Measurements from ENCODE around the gene PHACTR1. TPM values are rescaled to one million over a fixed set of nuclear protein-coding genes. Genes with fewer than 3 reads are reported as not detected.

The PHACTR1 gene
- total and polyA plus RNA-seq, 2 donors (not counting 1 experiment from before 2014, with no cell fraction given), result 0.60 to 1.2 TPM

DNA sequence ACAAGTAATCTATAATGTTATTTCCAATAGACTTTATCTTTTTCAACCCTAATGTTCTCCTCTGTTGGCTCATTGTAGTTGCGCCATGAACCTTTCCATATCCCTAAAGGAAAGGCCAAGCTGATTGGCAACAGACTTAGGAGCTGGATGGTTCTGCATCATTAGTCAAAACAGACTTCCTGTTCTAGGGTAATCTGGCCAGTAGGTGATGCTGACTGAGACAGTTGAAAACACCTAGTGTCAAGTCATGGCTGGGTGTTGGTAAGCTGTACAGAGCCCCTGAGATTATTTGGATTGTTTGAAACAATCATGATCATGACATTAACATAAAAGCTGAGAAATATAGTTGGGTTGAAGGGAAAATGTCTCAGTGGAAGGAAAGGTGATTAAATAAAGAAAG, 231.4 kb downstream of the PHACTR1 start:
- TF ChIP-seq EZH2 (IDR thresholded peaks at IDR 0.05; ENCODE audit: low read length, missing control alignments) (no peak), CTCF (conservative IDR thresholded peaks at IDR 0.05 in 1 of 2, IDR thresholded peaks at IDR 0.05 in 1 of 2; ENCODE audit: low read depth in 1 of 2, low read length in 2 of 2) (no peak)
- no peak overlapping the region for H3K9ac ChIP-seq (ENCODE audit: insufficient read depth, low read length)

DNA sequence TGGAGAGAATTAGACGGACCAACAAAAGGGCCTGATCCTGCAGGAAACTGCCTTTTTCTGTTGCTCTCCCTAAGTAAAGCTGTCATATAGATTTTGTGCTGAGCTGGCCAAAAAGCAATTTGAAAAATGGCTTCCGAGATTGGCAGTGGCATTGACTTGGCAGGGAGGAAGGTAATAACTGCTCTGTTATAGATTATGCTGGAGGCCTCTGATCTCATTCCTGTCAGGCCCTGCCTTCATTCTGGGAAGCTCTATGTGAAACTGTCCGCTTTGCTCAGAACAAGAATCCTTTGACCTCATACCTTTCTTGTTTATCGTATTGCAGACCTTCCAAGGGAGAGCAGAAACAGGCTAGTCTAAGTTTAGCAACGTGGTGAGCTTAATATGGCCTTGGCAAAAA, 234.4 kb downstream of the PHACTR1 start:
- Histone ChIP-seq H3K4me1 (ENCODE audit: control insufficient read depth, extremely low read depth, insufficient read depth, low read length) (no peaks in the 10 kb centered on the region), H3K4me2 (ENCODE audit: extremely low read depth, insufficient read depth, low read length) (no peak overlapping the region), H2AFZ (ENCODE audit: low read length) (no peak overlapping the region), H3K27me3 (ENCODE audit: control insufficient read depth, insufficient read depth, low read length) (no peaks in the 10 kb centered on the region), H3K27ac (ENCODE audit: insufficient read depth, low read length) (no peak overlapping the region), H3K9me3 (ENCODE audit: control insufficient read depth, insufficient read depth, low read depth, low read length) (no peaks in the 10 kb centered on the region), H3K36me3 (ENCODE audit: control insufficient read depth, insufficient read depth, low read length) (no peaks in the 10 kb centered on the region), H3K79me2 (ENCODE audit: control insufficient read depth, insufficient read depth, low read length) (no peaks in the 10 kb centered on the region), H4K20me1 (ENCODE audit: control insufficient read depth, extremely low read depth, insufficient read depth, low read length) (no peaks in the 10 kb centered on the region), H3K9ac (ENCODE audit: insufficient read depth, low read length) (no peak overlapping the region), H3K4me3 (replicated peaks in 1 of 4; ENCODE audit: control extremely low read depth in 1 of 4, insufficient read depth in 1 of 4, low read depth in 3 of 4, low read length in 4 of 4) (no peak overlapping the region)
- no peak for DNase-seq (ENCODE audit: low read depth in 2 of 2)
- TF ChIP-seq EZH2 (IDR thresholded peaks at IDR 0.05; ENCODE audit: low read length, missing control alignments), result no peak

More for the DNA sequence above, 231.4 kb downstream of the PHACTR1 start:
- H2AFZ ChIP-seq (ENCODE audit: low read length), result no peak overlapping the region
- DNase-seq (ENCODE audit: low read depth in 2 of 2), result no peak
- no peaks in the 10 kb centered on the region for H3K36me3 ChIP-seq (ENCODE audit: control insufficient read depth, insufficient read depth, low read length)
- no peaks in the 10 kb centered on the region for H4K20me1 ChIP-seq (ENCODE audit: control insufficient read depth, extremely low read depth, insufficient read depth, low read length)
- H3K4me3 ChIP-seq (replicated peaks in 1 of 4; ENCODE audit: control extremely low read depth in 1 of 4, insufficient read depth in 1 of 4, low read depth in 3 of 4, low read length in 4 of 4), result no peak overlapping the region
- H3K4me1 ChIP-seq (ENCODE audit: control insufficient read depth, extremely low read depth, insufficient read depth, low read length), result no peaks in the 10 kb centered on the region
- H3K27ac ChIP-seq (ENCODE audit: insufficient read depth, low read length), result no peak overlapping the region
- H3K4me2 ChIP-seq (ENCODE audit: extremely low read depth, insufficient read depth, low read length), result no peak overlapping the region
- no peaks in the 10 kb centered on the region for H3K79me2 ChIP-seq (ENCODE audit: control insufficient read depth, insufficient read depth, low read length)
- H3K9me3 ChIP-seq (ENCODE audit: control insufficient read depth, insufficient read depth, low read depth, low read length), result no peaks in the 10 kb centered on the region
- H3K27me3 ChIP-seq (ENCODE audit: control insufficient read depth, insufficient read depth, low read length), result no peaks in the 10 kb centered on the region

- H3K4me3 ChIP-seq (replicated peaks in 1 of 4; ENCODE audit: control extremely low read depth in 1 of 4, insufficient read depth in 1 of 4, low read depth in 3 of 4, low read length in 4 of 4), result no peak overlapping the region
- no peak overlapping the region for H3K9ac ChIP-seq (ENCODE audit: insufficient read depth, low read length)
- no peak for TF ChIP-seq EZH2 (IDR thresholded peaks at IDR 0.05; ENCODE audit: low read length, missing control alignments)
- no peak for TF ChIP-seq CTCF (conservative IDR thresholded peaks at IDR 0.05 in 1 of 2, IDR thresholded peaks at IDR 0.05 in 1 of 2; ENCODE audit: low read depth in 1 of 2, low read length in 2 of 2)
- H2AFZ ChIP-seq (ENCODE audit: low read length), result no peak overlapping the region
- no peaks in the 10 kb centered on the region for H3K27me3 ChIP-seq (ENCODE audit: control insufficient read depth, insufficient read depth, low read length)
- no peaks in the 10 kb centered on the region for H3K79me2 ChIP-seq (ENCODE audit: control insufficient read depth, insufficient read depth, low read length)
- no peaks in the 10 kb centered on the region for H3K4me1 ChIP-seq (ENCODE audit: control insufficient read depth, extremely low read depth, insufficient read depth, low read length)
- H3K9me3 ChIP-seq (ENCODE audit: control insufficient read depth, insufficient read depth, low read depth, low read length), result no peaks in the 10 kb centered on the region
- no peak overlapping the region for H3K4me2 ChIP-seq (ENCODE audit: extremely low read depth, insufficient read depth, low read length)
- no peaks in the 10 kb centered on the region for H3K36me3 ChIP-seq (ENCODE audit: control insufficient read depth, insufficient read depth, low read length)
- no peak for DNase-seq (ENCODE audit: low read depth in 2 of 2)
- H3K27ac ChIP-seq (ENCODE audit: insufficient read depth, low read length), result no peak overlapping the region
- H4K20me1 ChIP-seq (ENCODE audit: control insufficient read depth, extremely low read depth, insufficient read depth, low read length), result no peaks in the 10 kb centered on the region
These were observed 234.8 kb downstream of the PHACTR1 start for GRCh38 chr6:12951415-12951814.

Data from fibroblast of lung (primary cell).